Transverse colon (tissue), 4 donors: ENCODE results near the gene FAM240B. TPM values are rescaled to one million over a fixed set of nuclear protein-coding genes. Genes with fewer than 3 reads are reported as not detected.

Experiments
- DNase-seq: peaks from one replicate; pipeline ENCODE4 v3.0.0-alpha.2; 2019
- H3K27ac ChIP-seq, 4 donors: fragments of 200-600 bp; sonication (generic); 2 replicates each; pipeline ENCODE4 v1.5.1; 2016 to 2018; ENCODE audit warnings: inconsistent platforms in 4 of 4
- H3K27me3 ChIP-seq: fragments of 200-600 bp; sonication (generic); 2 replicates; pipeline ENCODE4 v1.5.1; 2017; ENCODE audit warnings: inconsistent platforms
- H3K36me3 ChIP-seq, 4 donors: fragments of 200-600 bp; sonication (generic); 2 replicates each; pipeline ENCODE4 v1.5.1; 2017 to 2019; ENCODE audit warnings: inconsistent platforms in 4 of 4
- H3K4me1 ChIP-seq, 4 donors: fragments of 200-600 bp; sonication (generic); 2 replicates each; pipeline ENCODE4 v1.5.1; 2017 to 2020; ENCODE audit warnings: inconsistent platforms in 4 of 4
- H3K4me3 ChIP-seq, 4 donors: fragments of 200-600 bp; sonication (generic); 1 replicate in 1 of 4; 2 replicates in 3 of 4; pipeline versions ENCODE4 v1.5.1 to v1.6.1; 2017 to 2019; ENCODE audit warnings: inconsistent platforms in 4 of 4
- H3K9me3 ChIP-seq, 2 donors: fragments of 200-600 bp; sonication (generic); 2 replicates each; pipeline ENCODE4 v1.5.1; 2017 to 2019; ENCODE audit warnings: inconsistent platforms in 2 of 2
- EP300 ChIP-seq: sonication (generic); formaldehyde crosslinking; IDR thresholded peaks from one replicate; pipeline ENCODE4 v1.6.1; 2017; ENCODE audit warnings: antibody characterized with exemption, low read depth
- POLR2A ChIP-seq: fragments of 450-650 bp; IDR thresholded peaks from one replicate; pipeline ENCODE4 v1.6.1; 2016; ENCODE audit warnings: antibody characterized with exemption, mild to moderate bottlenecking, moderate library complexity
- POLR2AphosphoS5 ChIP-seq, 3 donors: sonication (generic); formaldehyde crosslinking; IDR thresholded peaks; one replicate each; pipeline ENCODE4 v1.6.1; 2016; ENCODE audit warnings: antibody characterized with exemption in 3 of 3
- WGBS, 2 donors: methylation state at CpG; one replicate each; pipeline ENCODE4 v1.1.5; 2018; ENCODE audit warnings: low coverage in 1 of 2; 5-methylcytosine and 5-hydroxymethylcytosine counted together
- in situ Hi-C, 4 donors: fragments of 200-750 bp; cut with MboI; loops; one replicate each; pipeline versions ENCODE4 v1.15.0 to v1.15.1; 2017; ENCODE audit warnings: low sequenced_read_pairs in 3 of 4, low pct_ligation_motif_present in 1 of 4, low pct_unique_long_range_greater_than_20kb in 1 of 4
- intact Hi-C: fragments of 100-400 bp; cut with DNase I; formaldehyde crosslinking; loops from one replicate; pipeline ENCODE4 v1.15.1; 2023; ENCODE audit warnings: low total_unique reads
- total RNA-seq, 4 donors: library from RNA; depleted of rRNA; stranded (reverse); fragments of >200 nt; gene quantifications; one replicate each; pipeline ENCODE4 v1.1.0, GENCODE V29; 2016
- TF ChIP-seq, protein P1 (sequence below), 5 experiments: fragments of 200-600 bp in 3 of 5; fragments of 450-650 bp in 2 of 5; sonication (generic) in 3 of 5; IDR thresholded peaks; 1 replicate in 2 of 5; 2 replicates in 3 of 5; pipeline ENCODE4 v1.5.1; 2016 to 2017; ENCODE audit warnings: antibody characterized with exemption in 5 of 5, inconsistent platforms in 3 of 5, mild to moderate bottlenecking in 2 of 5, moderate library complexity in 1 of 5

Gene FAM240B
- not detected for total RNA-seq

DNA sequence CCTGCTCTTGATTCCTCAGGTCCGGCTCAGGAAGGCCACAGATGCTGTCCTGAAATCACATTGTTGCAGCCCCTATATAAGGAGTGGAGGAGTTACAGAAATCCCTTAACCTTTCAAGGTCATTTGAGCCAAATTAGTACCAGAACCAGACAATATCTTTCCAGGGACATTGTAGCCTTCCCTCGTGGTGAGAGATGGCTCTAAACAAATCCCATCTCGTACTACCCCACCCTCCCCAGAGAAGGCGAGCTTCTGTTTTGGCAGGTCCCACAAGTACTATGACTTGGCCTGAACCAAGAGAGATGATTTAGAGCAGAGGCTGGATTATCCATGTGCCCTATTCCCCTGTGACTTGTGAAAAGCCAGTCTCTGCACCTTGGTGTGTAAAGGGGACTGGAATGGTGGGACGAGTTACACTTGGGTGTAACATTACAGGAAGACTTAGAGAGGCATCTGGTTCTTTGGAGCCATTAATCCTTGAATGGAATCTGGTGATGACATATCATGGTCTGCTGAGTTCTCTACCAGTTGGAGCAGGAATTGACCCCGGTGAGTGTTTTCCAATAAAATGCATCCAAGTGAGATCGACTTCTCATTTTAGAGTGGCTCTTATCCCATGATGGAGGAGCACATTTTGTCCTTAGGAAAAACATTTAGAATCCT, at the start of gene FAM240B:
Gene FAM240B, minus strand, starts transcription at position 51 of the 663 bp plus-strand sequence. CDS start 16,134 bp downstream, outside the sequence.
- WGBS, 2 donors = 82 to 83% methylated on average over 1 to 7 of the region's 7 CpGs
- no peak for DNase-seq
- H3K36me3 ChIP-seq = no peaks in the 10 kb centered on the region
- no peak within 1 kb of the TSS for H3K4me3 ChIP-seq
- TF ChIP-seq EP300 = no peak
- no peak for TF ChIP-seq POLR2AphosphoS5 (IDR thresholded peaks at IDR 0.05)
- no peak for TF ChIP-seq POLR2A
- TF ChIP-seq, protein P1, sequence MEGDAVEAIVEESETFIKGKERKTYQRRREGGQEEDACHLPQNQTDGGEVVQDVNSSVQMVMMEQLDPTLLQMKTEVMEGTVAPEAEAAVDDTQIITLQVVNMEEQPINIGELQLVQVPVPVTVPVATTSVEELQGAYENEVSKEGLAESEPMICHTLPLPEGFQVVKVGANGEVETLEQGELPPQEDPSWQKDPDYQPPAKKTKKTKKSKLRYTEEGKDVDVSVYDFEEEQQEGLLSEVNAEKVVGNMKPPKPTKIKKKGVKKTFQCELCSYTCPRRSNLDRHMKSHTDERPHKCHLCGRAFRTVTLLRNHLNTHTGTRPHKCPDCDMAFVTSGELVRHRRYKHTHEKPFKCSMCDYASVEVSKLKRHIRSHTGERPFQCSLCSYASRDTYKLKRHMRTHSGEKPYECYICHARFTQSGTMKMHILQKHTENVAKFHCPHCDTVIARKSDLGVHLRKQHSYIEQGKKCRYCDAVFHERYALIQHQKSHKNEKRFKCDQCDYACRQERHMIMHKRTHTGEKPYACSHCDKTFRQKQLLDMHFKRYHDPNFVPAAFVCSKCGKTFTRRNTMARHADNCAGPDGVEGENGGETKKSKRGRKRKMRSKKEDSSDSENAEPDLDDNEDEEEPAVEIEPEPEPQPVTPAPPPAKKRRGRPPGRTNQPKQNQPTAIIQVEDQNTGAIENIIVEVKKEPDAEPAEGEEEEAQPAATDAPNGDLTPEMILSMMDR (IDR thresholded peaks at IDR 0.05) = no peak
- intact Hi-C loops = no loop called here
- no peaks in the 10 kb centered on the region for H3K27me3 ChIP-seq
- peaks cover 0 to 7% (median 2%) of the 10 kb centered on the region in 4 donors for H3K4me1 ChIP-seq
- H3K9me3 ChIP-seq = no peaks in the 10 kb centered on the region
- in situ Hi-C loops = no loop called here
- no peak within 1 kb of the TSS for H3K27ac ChIP-seq

DNA sequence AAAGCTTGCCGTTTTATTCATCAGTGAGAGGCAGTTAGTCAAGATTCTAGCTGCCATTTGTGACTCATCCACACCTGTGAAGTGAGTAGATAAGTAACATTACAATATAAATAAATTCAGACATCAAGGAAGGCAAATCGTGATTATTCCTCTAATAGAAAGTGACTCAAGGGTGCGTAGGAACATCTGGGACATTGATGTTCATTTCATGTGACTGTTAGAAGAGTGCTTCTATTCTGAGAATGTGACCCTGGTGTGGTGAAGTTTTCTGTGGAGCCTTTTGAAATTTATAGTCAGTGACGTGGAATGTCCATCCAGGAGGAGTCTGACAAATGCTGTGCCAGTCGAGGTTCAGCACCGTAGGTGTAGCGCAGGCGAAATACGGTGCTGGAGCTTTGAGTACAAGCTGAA, 48.4 kb upstream of the FAM240B start:
- Histone ChIP-seq H3K27ac (no peak overlapping the region), H3K9me3 (no peaks in the 10 kb centered on the region), H3K4me1 (no peaks in the 10 kb centered on the region), H3K27me3 (no peaks in the 10 kb centered on the region), H3K4me3 (no peak overlapping the region), H3K36me3 (no peaks in the 10 kb centered on the region)
- no peak for DNase-seq
- intact Hi-C loops = no loop called here
- TF ChIP-seq POLR2AphosphoS5 (IDR thresholded peaks at IDR 0.05) (no peak), EP300 (no peak)
- TF ChIP-seq, protein P1 (IDR thresholded peaks at IDR 0.05) = no peak
- in situ Hi-C loops = no loop called here
- 92 to 93% methylated on average over 9 of the region's 9 CpGs for WGBS, 2 donors

- 72 to 75% methylated on average over 4 of the region's 4 CpGs for WGBS, 2 donors
- TF ChIP-seq POLR2A (no peak), EP300 (no peak)
- intact Hi-C loops (no loop called here), in situ Hi-C loops (no loop called here)
- H3K27me3 ChIP-seq = no peaks in the 10 kb centered on the region
- no peak overlapping the region for H3K4me3 ChIP-seq
- no peak for DNase-seq
- H3K36me3 ChIP-seq = no peaks in the 10 kb centered on the region
- H3K4me1 ChIP-seq = no peaks in the 10 kb centered on the region
- no peaks in the 10 kb centered on the region for H3K9me3 ChIP-seq
- no peak overlapping the region for H3K27ac ChIP-seq
Observed at GRCh38 chr9:38765101-38765500, 45.2 kb upstream of the FAM240B start.

- Histone ChIP-seq H3K27ac (no peak overlapping the region), H3K27me3 (no peaks in the 10 kb centered on the region), H3K9me3 (no peaks in the 10 kb centered on the region), H3K4me3 (no peak overlapping the region), H3K36me3 (no peaks in the 10 kb centered on the region), H3K4me1 (no peaks in the 10 kb centered on the region)
- no peak for DNase-seq
- no peak for TF ChIP-seq EP300
- TF ChIP-seq, protein P1 (IDR thresholded peaks at IDR 0.05) = no peak
- no peak for TF ChIP-seq POLR2AphosphoS5 (IDR thresholded peaks at IDR 0.05)
- no peak for TF ChIP-seq POLR2A
- in situ Hi-C loops (no loop called here), intact Hi-C loops (no loop called here)
- 71% methylated on average over 8 of the region's 8 CpGs; no CpG with 5 or more reads in 1 of the 2 donors for WGBS, 2 donors
Observed at GRCh38 chr9:38761999-38762398, 42.1 kb upstream of the FAM240B start.

DNA sequence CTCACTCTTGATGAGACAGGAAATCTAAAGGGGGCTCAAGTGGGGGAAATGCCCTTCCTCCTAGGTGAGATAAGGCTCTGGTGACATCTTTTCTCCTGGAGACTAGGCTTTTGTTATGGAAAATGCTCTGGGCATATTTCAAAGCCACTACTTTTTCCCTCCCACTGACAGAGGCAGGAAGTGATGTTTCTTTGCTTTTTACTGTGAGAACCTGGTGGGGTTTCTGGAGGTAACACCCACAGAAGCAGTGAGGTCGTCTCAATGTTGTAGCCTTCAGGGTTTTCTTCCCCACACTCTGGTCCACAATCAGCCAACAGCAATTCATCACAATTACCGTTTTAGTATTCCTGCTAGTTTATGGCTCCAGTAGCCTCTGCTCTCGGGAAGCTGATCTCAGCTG, 41.4 kb upstream of the FAM240B start:
- Histone ChIP-seq H3K4me1 (no peaks in the 10 kb centered on the region), H3K4me3 (no peak overlapping the region), H3K27me3 (no peaks in the 10 kb centered on the region), H3K27ac (no peak overlapping the region), H3K9me3 (no peaks in the 10 kb centered on the region), H3K36me3 (no peaks in the 10 kb centered on the region)
- DNase-seq = no peak
- in situ Hi-C loops (no loop called here), intact Hi-C loops (no loop called here)
- WGBS, 2 donors = 23 to 50% methylated on average over 1 to 3 of the region's 3 CpGs
- TF ChIP-seq POLR2AphosphoS5 (IDR thresholded peaks at IDR 0.05) (no peak), POLR2A (no peak), EP300 (no peak)
- TF ChIP-seq, protein P1 (IDR thresholded peaks at IDR 0.05) = no peak
